DMS 273 treated with DMSO at 0.1 percent for 48 hours (cell line): ENCODE measurements around the gene UFD1.

Experiments
- DNase-seq: peaks from one replicate; lab custom pipeline; 2025; lab: John Stamatoyannopoulos, UW

The UFD1 gene

DNA sequence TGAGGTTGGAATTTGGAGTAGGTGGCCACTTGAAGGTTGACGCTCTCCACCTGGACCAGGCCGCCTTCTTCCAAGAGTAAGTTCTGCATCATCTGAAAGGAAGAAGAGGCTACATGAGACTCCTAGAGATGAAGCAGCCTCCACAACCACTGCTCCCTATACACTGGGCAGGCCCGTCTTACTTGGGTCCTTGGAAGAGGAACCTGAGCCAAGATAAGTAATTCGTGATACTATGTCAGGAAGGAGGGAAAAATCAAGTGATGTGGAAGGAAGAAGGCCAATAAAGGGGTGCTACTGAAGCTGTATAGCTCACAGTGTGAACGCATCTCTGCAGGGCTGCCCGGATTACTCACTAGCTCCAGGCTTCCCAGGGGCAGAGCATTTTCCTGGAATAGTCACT lies 11.1 kb downstream of the UFD1 start:
- no peak for DNase-seq

DNA sequence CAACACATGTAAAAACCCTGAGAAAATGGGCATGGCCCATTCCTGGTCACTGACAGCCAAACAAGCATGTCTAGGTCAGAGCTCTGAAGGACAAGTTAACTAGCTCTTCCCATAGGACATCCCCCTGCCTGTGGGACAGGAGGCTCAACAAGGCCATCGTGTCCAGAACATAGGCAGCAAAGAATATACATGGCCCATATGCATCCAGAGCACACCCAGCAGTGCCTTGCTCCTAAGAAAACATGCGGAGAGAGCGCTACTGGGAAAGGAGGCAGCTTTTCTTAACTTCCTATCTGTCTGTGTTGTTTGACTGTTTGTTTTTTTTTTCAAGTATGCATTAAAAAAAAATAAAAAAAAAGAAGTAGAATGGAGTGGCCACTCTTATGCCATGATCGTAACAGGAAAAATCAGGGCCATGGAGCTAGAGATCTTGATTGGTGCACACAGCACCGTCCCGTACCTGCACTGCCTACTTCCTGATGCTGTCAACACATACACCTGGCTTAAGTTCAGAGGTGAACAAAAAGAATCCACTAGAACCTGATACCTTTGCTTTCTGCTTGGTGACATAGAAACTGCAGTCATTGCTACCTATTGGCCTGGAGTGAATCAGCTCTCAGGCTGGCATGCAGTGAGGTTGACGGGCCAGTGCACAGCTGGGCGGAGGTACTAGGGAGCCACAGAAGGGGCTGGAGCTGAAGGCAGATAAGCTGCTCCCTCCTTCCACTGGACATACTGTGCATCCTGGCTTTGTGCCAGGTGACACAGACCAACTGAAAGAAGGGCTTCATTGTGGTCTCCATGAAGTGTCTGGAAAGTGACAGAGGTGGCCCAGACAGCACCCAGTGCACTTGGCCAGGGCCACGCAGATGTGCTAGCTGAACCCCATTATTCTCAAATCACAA lies 11.9 kb downstream of the UFD1 start:
- DNase-seq, result no peak

DNA sequence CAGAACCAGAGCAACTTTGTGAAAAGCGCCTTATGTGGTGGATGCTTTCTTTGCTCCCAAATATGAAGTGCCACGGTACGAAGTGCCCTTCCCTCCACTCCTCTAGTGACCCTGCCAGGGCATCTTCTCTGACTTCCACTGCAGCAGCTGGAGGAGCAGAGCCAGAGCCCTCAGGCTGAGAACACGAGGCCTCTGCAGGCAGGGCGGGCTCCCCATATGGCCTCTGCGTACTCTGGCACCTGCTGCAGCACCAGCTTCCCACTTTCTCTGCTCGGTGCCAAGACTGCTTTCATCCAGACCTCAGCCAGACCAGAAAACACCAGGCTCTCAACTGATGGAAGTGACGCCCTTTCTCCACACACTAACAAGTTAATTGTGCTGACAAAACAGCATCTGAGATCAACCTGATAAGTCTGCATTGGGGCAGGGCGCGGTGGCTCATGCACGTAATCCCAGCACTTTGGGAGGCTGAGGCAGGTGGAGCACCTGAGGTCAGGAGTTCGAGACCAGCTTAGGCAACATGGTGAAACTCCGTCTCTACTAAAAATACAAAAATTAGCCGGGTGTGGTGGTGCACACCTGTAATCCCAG lies 12.8 kb downstream of the UFD1 start:
- peak; percentile 39 for DNase-seq

DNA sequence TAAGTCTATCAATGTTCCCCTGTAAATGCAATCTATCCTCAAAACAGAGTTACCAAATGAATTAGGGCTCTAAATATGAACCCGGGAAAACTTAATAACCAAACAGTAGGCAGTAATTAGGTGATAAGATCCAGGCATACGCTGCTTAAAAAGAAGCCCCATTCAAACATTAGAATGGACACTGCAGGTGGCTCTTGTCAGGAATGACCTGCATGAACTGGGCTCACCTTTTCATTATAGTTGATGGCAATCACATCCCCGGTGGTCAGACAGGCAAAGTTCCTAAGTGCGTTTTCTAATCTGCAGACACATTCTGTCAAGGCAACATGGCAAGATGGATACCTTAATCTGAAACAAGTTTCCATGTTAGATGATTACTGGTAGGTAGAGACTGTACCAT lies 14.0 kb downstream of the UFD1 start:
- no peak for DNase-seq

DNA sequence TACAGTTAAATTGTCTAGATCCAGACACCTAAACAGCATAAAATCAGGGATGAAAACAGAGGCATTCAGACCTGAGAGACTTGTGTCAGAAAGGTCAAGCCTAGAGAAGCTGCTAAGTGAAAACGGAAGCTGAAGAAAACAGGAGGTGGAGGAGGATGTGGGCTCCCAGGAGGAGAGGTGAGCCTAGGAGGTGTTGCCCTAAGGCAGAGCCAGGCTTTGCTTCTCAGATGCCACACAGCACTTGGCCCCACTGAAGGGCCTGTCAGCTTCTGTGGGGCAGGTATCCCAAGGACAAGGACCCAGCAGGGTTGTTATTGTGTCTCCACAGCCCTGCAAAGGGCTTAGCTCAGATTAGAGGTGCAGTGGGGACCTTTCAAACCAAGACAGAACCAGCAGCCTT lies 14.4 kb downstream of the UFD1 start:
- no peak for DNase-seq

DNA sequence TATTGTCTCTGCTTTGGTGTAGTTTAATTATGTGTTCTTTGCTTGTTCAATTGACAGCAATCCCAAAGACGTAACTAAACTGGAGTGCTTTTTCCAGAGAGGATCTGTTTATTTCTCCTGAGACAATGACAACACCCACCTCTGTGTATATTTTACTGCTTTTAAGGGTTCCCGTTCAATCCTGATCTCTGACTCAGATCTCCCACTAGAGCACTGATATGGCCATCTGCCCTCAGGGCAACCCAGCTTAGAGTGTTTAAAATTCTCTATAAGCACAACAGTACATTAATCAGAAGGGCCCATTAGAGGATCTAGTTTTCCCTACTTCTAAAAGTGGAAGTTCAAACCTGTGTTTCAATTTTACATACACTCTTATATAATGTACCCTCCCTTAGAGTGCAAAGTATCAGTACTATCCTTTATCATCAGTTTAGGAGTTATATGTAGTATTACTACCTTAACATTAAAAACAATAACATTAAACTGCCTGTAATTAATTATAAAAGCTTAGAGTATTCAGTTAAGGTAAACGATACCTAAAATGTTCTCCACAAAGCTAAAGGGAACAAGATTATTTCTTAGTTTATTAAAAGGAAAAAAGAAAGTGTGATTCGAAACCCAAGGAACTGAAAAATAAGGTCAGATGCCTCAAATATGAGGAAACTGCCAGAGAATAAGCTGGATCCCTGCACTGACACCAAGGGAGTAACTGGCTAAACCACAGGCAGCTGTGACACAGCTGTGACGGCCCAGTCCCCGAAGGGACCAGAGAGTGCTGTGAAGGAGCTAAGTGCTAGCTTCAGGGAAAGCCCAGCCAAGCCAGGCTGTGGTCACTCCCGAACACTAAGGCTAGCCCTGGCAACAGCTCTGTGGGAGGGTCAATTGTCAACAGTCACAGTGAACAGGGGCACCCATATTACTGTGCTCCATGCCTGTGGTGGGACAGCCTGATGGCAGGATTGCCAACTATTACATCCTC lies 15.2 kb downstream of the UFD1 start:
- DNase-seq, result no peak

DNA sequence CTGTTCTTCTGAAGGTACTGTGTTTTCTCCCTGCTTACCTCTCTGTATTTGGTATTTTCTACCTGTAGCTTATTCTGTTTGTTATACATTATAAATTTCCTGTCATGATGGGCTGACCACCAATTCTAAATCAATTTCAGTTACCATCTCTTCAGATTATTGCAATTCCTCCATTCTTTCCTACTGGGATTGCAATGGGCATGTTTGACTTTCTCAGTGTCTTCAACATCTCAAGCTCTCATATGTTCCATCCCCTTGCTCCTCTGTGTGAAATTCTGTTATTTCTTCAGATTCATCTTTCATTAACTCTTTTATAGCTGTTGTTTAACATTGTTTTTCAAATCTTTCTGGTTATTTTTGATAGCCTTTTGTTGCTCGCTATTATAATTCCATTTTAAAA lies 16.0 kb downstream of the UFD1 start:
- DNase-seq, result no peak

DNA sequence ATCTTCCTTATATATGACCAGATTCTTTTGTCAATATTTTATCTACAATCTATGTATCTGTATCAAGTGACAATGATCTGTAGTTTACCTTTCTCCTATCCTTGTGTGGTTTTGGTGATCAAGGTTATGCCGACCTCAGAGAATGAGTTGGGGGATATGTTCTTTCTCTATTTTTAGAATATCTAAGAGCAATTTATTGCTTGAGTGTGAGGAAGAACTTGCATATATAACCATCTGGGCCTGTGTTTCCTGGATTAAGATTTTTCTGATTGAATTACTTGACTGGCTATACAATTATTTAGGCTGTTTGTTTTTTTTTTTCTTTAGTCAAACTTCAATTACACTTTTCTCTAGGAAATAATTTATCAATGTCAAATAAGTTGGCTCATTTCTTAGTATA lies 17.5 kb downstream of the UFD1 start:
- no peak for DNase-seq

DNA sequence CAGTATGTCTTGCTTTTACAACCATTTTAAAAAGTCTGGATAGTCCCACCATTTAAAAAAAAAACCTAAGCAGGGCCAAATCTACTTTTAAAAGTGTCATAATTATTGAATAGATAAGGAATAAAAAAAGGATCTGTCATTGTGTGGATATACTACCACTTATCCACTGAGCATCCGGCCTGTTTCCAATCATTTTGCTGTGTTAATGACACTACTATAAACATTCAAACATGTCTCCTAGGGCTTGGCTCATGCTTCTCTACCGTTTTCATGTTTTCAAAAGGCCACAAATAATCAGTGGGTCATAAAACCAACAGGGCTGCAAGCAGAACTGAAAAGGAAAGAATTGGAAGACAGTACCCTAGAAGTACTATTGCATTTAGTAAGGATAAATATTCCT lies 19.0 kb downstream of the UFD1 start:
- DNase-seq, result no peak

DNA sequence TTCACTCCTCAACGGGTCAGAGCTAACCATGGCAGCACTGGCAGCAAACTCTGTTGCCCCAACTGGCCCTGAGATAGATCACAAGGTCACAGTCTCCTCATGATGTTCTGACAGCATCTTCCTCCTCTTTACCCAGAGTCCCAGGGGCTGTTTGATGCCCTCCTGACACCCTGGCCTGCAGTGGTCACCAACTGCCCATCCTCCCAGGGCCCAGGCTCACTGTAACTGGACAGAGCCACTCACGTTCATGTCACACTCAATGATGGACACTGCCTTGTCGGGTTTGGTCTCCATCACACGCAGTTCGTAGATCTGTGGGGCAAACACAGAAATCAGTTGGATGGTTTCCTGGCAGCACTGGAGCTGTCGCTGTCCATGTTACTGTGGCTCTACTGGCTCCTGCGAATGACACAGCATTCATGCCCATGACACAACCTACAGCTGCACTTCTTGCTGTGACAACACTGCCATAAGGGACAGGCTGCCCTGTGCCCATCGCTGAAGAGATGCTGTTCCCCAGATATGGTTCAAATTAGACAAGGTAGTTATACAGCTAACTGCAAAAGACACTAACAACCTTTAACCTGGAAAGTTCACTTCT lies 21.1 kb downstream of the UFD1 start:
- DNase-seq, result no peak

DNA sequence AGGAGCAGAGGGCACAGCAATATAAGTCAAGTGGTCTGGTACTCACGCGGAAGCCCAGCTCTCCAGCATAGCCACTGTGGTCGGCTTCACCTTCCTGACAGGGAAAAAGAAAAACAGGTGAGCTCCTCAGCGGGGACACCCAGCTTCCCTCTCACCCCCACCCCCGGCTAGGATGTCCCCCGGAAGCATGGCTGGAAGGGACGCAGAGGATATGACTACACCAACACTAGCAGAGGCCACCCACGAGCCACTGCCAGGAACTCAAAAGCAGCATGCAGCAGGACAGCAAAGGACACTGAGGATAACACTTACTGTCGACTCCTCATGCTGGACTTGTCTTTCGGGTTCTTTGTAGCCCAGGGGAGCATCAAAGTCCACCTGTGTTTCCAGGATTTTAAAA lies 22.5 kb downstream of the UFD1 start:
- DNase-seq, result no peak

DNA sequence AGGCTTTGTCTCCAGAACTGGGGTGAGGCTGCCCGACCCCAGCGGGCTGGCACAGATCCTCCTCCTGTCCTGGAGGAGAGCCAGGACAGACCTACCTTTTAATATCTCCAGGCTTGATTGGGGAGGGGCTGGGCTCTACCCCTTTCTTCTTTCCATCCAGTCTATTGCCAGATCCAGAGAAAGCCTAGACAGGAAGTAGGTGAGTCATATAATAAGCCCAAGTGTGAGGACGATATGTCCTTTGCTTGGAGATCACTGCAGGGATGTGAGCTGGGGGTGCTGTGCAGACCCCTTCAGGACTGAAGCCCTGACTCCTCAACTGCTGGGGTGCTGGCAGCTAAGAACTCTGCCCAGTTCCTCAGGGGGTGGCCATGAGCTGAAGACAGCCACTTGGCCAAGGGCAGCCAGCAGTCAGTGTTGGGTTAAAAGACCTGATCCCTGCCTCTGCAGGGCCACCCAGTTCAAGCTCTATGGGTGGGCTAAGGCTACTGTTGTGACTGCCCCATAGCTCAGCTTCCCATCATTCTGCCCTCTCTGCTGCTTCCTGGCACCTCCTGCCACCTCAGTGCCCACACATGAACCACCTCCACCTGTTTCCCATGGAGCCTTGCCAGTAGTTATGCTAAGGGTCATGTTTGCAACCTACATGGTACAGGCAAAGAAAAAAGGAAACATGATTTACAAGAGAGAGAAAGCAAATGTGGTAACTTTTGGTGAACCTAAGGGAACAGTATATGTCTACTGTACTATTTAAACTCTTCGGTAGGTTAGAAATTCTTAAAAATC lies 23.2 kb downstream of the UFD1 start:
- DNase-seq, result no peak

DNA sequence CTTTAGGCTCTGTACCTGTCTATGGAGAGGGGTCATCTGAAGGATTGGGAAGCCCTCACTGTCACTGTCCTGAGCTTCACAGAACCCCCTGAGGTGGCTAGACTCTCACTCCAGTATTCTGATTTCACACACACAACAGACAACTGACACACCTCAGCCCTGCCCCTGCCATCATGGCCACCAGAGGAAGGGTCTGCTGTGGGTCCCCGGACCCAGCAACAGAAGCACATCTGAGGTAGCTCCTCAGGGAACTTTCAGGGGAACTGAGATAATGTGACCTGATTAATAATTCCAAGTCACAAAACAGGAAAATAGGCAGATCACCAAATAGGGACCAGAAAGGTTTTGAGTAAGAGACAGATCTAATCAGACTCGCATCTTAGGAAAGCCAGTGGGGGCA lies 24.0 kb downstream of the UFD1 start:
- no peak for DNase-seq

DNA sequence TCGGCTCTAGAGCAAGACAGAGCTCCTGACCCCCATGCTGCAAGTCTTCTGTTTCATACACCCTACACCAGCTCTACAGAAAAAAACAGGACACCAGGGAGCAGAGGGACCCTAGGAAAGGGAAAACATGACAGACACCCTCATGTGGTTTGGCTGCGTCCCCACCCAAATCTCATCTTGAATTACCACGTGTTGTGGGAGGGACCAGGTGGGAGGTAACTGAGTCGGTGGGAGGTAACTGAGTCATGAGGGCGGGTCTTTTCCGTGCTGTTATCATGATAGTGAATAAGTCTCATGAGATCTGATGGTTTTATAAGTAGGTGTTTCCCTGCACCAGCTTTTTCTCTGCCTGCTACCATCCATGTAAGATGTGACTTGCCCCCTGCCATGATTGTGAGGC lies 24.8 kb downstream of the UFD1 start:
- no peak for DNase-seq

DNA sequence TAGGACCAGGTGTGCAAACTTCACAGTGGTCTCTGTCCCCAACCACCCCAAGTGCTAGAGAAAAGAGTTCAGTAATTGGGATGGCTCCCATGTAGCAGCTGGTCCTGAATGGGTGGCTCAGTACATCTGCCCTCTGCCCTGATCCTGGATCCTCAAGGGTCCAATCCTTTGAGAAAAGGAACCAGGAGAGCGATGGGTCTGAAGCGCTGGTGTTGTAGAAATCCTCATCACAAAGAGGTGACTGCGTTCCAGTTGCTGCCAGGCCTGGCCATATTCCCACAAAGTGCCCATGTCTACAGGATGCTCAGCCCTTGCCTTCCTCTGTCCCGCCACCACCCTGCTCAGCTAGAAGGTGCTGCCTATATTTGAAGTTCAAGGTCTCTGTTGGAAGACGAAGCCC lies 25.3 kb downstream of the UFD1 start:
- DNase-seq, result no peak

DNA sequence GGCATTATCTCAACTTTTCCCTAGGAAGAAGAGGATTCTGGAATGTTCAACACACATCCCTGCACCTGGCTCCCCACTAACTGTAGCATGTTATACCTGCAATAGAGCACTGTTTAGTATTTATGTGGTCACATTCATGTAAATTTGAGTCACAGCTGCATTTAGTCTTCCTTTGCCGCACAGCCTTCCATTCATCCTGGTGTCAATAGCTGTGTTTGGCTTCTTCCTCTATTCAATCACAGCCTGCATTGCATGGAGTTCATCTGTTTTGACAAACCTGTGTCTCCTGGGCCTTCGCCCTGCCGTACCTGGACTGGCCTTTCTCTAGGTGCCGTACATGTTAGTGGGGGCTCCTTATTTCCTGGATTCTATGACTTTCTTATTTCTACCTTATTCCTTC lies 27.4 kb downstream of the UFD1 start:
- DNase-seq, result no peak

DNA sequence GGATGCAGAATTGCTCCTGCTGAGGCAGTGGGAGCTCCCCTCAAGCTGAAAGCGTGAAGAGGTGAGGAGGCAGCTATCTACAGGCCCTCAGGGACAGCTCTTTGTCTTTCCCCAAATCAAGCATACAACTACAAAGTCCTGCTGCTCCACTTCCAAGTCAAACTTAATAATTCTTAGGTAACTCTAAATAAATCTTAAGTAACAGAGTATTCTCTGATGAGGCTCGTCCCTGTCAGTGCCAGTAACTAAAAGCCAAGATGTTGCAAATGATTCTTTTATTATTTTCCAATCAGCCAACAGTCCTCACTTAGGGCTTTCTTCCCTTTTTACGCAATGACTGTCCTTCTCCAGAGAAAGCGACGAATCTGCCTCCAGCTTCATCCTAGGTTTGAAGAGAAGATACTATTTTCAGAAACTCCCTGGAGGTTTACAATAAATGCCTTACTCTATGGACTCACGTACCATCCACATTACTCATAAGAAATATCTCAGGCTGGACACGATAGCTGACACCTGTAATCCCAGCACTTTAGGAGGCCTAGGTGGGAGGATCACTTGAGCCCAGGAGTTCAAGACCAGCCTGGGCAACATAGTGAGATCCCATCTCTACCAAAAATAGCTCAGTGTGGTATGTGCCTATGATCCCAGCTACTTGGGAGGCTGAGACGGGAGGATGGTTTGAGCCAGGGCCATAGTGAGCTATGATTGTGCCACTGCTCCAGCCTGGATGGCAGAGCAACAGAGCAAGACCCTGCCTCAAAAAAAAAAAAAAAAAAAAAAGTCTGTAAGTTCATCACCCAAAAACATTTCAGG lies 28.4 kb downstream of the UFD1 start:
- no peak for DNase-seq

DNA sequence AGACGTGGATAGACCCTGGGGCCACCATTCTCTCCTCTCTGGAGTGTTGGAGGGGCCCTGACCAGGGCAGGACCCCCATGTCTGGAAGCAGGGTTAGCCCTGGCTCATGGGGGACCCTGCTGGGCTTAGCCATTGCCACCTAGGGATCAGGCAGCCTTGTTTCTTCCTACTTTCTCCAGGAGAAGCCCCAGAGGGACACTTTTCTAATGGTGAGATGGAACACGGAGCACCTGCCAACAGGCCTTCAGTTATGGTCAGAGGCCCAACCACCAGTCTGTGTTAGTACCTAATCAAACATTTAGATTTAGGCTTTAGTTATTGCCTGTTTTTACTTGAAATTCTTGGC lies 29.6 kb downstream of the UFD1 start:
- DNase-seq, result no peak

DNA sequence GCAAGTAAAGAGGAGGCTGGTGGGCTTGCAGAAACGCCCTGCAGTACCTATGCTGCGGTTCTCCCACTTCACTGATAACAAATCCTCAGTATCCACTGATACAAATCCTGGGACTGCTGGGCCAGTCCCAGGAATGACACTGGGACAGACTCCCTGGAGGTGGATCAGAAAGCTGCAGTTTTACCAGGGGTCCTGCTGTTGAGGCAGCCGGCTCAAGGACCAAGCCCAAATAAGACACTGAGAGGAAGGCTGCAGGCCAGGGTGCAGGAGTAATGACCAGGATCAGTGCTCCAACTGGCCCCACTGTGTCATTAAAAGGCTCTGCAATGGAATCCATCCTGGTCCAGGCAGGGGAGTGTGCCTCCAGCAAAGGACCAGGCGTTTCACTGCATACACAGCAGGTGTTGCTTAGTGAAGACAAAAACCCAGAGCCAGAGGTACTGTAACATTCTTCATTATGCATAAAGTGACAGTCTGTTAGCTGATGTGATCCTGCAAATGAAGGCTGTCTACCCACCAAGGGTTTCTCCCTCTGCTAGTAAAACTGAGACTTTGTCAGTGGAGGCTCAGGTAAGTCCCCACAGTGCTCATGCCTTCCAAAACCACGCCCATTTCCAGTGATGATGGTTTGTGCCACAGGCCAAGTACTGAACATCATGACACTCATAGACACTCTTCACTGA lies 30.1 kb downstream of the UFD1 start:
- DNase-seq, result no peak

DNA sequence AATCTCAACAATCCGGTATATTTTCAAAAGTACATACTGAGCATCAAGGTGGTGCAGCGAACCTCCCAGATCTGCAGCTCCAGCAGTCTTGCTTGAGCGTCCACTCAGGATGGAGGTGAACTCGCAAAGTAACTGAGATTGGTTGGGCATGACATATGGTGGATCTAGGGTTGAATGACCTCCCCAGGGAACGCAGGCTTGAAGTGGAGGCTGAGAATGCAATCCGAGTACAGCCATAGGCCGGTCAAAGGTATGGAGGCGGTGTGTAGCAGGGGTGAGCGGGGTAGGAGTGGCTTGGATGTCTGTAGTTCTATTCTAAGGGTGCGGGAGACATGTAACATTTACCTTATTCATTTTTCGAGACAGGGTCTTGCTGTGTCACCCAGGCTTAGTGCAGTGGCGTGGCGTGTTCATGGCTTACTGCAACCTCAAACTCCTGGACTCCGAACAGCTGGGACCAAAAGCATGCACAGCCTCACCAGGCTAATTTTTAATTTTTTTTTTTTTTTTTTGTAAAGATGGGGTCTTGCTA lies 30.9 kb downstream of the UFD1 start:
- peak; percentile 93 for DNase-seq
